GM21723 (cell line): Measurements from ENCODE around the gene PPFIA1.

Experiments
- ATAC-seq: cut with Tn5 transposase; IDR thresholded peaks from one replicate; pipeline ENCODE4 v1.9.1; 2021; ENCODE audit warnings: mild to moderate bottlenecking, moderate library complexity; ENCODE audit not compliant: unreplicated experiment

PPFIA1 gene

DNA sequence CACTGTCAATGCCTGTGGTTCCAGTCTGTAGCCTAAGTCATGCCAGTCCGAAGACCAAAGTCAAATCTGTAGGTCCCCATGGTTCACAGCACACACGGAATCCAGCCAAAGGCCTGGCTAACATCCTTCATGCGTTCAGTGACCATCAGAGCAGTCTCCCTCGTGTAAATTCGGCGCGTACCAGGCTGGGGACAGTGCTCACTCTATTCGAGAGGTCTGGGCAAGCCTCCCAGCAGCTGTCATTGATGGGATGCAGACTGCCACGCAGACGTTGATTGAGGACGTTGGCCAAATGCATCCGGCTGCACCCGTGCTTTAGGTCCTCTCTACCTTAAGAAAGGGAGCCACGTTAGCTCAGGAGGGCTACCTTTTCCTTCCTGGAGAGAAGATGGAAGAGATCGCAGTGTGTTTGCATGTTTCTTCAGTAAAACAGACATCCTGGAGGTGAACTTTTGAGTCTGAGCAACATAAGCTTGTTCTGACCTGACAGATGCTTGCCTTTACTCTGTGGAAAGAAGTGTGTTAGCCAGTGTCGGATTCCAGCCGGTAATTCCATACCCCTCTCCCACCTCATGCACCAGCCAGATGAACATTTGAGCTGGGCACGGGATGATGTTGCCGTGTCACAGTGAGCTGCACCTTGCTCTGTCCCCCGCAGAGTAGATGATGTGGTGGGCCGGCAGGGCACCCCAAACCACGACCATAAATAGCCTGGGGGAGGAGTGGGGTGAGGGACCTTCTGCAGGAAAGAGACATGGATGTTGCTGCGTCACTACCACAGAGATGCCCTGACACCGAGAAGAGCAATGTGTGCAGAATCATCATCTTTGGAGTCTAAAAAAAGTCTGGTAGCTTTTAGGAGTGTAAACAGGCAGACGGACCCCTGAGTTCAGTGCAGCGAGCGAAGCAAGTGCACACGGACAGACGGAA, 140.1 kb downstream of the PPFIA1 start:
- ATAC-seq, result no peak

DNA sequence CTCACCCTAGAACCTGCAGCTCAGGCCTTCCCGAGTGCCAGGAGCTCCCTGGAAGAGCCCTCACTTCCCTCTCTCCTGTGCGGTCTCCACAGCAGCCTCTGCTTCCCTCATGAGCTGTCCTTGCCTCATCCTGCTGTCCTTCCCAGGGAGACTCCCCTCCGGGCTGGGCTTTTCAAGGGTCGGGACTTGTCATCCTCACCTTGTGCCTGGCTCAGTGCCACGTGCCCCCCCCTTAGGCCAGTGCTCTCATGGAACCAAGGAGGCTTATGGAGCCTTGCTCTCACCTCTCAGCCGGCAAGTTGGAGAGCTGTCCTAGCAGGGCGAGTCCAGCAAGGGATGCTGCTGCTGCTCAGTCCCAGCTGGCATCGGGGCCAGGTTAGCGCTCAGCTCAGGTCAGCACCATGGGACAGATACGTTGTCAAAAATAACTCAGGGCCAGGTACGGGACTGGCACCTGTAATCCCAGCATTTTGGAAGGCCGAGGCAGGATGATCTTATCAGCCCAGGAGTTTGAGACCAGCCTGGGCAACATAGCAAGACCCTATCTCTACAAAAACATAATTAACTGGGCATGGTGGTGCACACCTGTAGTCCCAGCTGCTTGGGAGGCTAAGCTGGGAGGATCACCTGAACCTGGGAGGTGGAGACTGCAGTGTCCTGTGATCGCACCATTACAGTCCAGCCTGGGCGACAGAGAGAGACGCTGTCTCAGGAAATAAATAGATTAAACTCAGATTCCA, 141.4 kb downstream of the PPFIA1 start:
- no peak for ATAC-seq

DNA sequence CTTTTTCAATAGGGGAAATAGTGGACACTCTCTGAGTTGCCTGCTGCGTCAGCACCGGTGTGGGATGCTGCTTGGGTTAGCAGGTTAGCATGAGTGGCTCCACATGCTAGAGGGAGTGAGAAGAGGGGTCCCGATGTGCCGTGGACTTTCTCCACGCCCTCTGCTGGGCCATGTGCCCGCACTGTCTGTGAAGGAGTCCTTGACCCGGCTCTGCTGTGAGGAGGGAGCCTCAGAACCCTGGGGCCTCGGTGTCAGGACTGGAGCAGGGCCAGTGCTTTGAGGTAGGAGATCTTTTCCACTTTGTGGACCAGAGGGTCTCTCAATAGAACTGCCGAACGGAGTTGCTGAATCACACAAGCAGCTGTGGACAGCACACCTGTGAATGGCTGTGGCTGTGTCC, 142.7 kb downstream of the PPFIA1 start:
- no peak for ATAC-seq

DNA sequence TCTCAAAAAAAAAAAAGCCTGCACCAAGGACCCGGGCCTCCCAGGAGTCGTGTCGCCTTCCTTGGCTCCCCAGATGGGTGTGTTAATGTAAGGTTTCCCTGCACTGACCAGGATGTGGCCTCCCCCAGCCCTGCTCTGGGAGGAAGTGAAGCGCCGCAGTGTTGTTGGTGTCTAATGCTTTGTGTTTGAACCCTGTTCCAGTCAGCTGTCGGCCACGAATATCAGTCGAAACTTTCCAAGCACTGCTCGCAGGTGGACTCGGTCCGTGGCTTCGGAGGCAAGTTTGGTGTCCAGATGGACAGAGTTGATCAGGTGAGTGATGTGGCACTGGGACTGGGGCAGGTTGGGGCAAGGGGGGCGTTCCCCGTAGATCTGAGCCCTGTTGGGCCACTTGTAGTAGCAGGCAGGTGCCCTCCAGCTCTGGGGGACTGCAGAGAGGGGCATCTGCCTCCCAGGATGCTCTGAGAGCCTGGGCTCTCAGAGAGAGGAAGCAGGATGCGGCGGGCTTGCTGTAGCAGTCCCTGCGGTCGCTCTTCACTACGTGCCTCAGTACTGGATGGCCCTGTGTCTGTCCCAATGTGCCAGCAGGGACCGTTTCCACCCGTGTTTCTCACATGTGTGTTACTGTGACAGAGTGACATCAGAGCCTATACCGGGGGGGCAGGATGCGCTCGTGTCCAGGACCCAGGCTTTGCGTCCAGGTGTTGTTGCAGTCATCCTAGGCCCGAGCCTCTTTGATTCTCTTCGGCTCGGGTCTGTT, 144.0 kb downstream of the PPFIA1 start:
- no peak for ATAC-seq

DNA sequence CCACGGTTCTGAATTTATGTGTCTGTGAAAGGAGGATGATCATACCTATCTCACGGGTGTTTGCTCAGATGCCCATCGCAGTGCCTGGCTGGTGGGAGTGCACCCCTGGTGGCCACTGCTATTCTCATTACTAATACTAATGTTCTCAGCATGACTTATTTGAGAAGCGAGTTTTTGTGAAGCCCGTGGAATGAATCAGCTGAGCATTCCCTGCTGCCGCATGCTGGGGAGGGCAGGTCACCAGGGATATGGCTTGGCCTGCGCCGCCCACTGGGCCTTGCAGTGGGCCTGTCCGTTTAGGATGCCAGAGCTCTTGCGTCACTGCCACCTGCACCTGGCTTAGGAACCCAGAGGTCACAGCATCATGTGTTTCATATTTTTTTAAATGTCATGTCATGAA, 144.7 kb downstream of the PPFIA1 start:
- no peak for ATAC-seq

DNA sequence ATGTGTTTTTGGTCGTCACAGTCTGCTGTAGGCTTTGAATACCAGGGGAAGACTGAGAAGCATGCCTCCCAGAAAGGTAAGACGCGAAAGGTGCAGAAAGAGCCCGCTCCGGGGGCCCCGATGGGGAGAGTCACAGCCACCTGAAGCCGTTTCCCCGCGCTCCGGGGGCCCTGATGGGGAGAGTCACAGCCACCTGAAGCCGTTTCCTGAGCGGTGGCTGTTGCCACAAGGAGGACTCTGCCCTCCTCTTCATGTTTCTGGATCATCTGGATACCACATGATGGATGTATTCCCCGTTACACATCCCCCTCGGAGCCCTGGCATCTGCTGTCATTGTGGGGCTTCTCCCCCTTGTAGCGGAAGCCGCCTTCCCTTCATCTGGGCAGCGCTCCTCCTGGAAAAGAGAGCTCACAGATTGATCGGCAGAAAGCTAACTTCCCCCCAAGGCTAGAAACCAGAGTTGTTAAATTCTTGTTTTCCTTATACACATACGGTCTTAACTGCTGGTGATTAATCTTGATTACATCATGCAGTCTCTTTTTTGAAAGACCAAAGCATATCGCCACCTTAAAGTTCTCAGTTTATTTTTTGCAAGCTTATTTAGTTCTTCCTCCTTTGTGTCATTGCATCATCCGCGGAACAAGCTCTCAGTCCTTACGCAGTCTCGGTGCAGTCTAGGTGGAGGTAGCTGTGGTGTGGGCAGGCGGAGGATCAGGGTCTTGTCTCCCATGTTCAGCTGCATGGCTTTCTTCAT, 145.3 kb downstream of the PPFIA1 start:
- no peak for ATAC-seq

DNA sequence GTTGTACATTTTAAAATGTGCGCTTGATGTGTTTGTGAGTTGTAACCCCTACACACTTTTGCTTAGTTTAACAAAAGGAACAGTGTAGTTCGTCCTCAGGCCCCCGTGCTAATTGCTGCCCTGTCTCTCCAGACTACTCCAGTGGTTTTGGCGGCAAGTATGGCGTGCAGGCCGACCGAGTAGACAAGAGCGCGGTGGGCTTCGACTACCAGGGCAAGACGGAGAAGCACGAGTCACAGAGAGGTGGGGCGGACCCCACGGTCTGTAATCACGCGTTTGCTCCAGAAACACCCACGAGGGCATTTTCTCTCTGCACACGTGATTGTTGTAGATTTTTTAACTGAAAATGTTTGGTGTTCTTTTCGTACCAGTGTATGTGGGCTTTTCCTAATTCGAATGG, 146.4 kb downstream of the PPFIA1 start:
- ATAC-seq, result no peak

DNA sequence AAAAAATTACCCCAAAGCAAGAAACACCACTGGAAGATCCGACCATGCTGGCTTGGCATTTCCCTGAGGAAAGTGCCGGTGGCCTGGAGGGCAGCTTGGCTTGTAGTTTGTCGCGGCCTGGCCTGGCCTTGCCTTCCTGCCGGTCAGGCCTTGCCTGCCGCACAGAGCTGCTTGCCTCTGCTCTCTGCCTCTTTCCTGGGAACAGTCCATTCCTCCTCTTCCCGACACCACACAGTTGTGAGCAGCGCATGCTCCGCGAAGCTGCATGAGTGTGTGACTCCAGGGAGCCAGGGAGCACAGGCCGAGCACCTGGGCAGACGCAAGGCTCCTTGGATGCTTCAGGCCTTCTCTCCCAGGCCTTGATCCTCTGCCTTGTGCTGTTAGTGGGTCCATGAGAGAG, 147.6 kb downstream of the PPFIA1 start:
- no peak for ATAC-seq

DNA sequence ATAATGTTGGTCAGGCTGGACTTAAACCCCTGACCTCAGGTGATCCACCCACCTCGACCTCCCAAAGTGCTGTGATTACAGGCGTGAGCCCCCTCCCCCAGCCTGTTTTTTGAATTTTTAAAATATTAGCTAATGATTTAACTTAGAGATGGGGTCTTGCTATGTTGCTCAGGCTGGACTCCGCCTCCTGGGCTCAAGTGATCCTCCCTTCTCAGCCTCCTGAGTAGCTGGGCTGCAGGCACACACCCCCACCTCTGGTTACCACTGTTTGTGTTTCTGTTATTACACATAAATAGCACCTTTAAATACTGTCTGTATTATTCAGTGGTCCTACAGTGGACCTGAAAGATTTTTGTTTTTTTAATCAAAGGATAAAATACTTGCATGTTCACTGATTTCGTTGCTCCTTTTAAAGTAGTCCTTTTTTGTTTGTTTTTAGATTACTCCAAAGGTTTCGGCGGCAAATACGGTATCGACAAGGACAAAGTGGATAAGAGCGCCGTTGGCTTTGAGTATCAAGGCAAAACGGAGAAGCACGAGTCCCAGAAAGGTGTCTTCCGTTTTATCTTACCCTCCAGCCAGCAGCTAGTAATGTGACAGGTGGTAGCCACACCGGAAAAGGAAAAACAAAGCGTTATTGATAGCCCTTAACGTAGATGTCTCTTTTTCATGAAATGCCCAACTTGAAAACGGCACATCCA, 149.0 kb downstream of the PPFIA1 start:
- ATAC-seq, result no peak

DNA sequence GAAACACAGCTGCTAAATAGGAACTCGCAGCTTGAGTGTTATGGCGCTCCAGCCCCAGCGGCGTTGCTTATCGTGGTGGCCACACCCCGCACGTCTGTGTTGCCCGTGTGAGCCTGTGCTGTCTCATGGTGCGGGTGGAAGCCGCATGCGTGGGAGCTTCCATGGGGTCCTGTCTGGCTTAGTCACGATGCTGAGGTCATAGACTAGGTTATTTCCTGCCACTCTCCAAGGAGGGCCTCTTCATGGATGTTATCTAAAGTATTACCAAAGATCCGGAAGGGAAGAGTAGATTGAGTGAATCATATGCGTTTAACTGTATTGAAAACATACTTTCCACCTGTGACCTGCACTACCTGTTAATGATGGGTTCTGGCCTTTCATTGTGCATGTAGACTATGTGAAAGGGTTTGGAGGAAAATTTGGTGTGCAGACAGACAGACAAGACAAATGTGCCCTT, 149.5 kb downstream of the PPFIA1 start:
- ATAC-seq, result no peak

DNA sequence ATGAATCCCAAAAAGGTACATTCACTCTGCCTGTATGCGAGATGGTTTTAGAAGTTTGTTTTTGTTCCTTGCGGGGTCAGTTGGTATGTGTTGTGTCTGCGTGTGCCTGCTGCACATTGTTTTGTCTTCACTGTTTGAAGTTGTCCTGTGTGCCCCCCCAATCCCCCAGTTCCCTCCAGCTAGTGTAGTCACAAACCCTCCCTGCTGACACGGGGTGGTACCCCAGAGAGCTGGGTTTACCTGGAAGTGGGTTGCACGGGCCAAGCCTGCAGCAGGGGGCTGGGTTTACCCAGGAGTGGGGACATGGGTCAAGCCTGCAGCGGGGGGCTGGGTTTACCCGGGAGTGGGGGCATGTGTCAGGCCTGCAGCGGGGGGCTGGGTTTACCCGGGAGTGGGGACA, 150.0 kb downstream of the PPFIA1 start:
- ATAC-seq, result no peak

DNA sequence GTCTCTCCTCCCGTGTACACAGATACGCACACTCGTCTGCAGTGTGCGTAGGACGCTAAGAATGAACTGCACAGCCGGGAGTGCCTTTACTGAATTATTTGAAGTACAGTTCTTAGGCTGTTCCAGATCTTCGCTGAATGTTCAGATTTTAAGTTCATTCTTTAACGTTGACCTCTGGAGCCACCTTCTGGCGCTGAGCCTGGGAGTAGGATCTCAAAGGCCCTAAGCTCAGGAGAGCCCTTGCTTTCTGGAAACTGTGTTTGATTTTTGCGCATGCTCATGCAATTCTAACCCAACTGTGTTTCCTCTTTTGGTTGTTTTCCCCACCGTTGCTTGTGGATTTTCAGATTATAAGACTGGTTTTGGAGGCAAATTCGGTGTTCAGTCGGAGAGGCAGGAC, 150.6 kb downstream of the PPFIA1 start:
- ATAC-seq, result no peak

DNA sequence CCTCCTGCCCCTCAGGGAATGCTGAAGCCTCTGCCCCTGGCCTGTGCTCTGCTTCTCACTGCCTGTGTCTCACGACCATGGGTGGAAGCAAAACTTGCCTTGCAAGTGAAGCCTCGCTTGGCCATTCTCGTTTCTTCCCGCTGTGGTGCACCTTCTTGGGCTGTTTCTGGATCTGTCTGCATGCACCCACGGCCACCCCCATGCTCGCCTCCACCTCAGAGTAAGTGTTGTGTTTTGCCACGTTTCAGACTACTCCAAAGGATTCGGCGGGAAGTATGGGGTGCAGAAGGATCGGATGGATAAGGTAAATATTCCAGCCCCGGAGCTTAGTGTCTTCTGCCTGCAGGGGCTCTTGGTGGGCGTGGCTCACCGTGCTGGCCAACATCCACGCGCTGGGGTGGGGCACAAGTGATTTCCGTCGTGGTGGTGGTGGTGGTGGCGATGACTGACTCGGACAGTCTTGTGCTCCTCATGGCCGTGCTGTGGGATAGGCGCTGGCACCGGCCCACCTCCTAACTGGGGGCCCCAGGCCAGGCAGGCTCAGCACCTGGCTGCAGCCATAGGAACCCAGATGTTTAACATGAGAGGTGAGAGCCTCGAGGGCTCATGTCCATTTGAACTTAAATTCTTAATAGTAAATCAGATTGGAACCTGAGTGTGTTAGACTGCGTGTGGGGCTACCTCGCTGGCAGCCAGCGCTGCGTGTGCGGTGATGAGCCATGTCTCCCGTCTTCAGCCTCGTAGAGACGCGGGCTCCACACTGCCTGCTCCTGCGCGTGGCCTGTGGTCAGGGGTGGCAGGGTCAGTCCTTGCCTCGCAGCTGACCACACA, 152.4 kb downstream of the PPFIA1 start:
- no peak for ATAC-seq

DNA sequence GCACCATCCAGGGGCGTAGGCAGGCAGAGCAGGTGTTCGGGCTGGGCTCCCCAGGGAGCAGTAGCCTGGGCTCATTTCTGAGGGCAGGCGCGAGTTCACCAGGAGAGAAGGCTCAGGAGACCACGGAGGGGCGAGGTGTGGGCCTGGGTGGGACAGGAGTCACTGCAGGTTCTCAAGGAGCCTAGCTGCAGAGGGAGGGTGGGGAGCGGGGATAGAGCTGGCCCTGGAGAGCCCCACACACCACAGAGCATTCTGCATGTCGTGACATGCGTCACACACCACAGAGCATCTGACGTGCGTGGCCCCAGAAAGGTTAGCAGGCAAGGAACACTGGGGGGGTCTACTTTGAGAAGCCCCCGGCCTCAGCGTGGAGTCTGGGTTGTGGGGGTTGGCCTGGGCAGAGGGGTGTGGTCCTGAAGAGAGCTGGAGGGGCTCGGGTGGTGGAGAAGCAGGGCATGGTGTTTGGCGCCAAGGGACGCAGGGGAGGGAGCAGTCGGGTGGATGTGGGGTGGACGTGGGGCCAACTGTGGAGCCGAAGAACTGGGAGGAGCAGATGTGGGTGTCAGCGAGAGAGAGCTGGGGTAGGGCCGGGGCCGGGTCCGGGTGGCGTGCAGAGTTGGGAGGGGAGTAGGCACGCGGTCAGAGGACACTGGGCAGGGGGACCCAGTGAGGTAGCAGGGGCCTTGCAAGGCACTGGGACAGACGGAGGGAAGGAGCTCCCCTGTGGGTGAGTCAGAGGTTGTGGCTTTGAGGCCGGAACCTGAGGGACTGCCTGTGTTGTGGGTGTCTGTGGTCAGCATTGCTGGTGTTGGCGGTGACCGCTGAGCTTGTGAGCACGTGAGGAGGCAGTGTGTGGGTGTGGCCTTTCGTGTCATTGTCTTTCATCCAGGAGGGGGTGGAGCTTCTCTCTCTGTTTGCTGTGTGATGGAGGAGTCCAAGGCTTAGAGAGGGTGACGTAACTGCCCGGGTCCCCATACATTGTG, 153.3 kb downstream of the PPFIA1 start:
- ATAC-seq, result no peak

DNA sequence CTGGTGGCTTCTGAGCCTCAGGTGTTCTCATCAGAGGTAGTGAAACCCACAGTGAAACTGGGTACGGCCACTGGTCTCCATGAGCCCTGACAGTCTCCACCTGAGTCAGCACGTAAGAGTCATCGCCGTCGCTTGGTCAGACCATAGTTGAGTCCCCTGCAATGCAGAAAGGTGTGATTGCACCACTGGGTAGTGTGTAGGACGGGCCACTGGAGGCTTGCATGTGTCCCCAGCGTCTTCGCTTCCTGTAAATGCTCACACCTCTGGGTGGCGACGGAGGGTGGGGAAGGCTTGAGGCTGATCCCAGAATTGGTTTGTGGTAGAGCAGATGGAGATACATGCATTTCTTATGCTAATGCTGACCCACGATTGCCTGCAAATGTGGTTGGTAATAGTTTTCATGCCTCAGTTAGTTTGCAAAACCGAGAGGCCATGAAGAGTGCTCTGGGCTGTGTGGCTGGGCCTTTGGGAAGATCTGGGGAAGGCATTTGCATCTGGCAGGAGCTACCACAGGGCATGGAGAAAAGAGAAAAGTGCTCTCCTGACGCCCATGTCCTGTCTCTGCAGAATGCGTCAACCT, 154.4 kb downstream of the PPFIA1 start:
- no peak for ATAC-seq

DNA sequence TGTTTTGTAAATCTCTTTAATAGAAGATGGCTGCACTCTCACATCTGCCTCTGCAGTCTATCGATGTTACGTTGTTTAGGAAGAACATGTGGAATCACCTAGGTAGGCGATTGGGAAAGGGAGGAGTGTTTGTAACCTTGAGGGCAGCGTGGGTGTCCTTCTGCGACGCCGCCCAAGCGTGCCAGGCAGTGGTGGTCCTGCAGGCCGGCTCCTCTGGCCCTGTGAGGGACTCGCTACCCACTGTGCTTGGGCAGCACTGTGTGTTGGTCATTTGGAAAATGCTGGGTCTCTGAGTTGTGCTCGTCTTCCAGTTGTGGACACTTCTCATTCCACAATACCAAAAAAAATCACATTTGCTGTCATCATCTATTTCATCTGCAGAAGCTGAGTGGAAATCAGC, 156.9 kb downstream of the PPFIA1 start:
- ATAC-seq, result no peak

DNA sequence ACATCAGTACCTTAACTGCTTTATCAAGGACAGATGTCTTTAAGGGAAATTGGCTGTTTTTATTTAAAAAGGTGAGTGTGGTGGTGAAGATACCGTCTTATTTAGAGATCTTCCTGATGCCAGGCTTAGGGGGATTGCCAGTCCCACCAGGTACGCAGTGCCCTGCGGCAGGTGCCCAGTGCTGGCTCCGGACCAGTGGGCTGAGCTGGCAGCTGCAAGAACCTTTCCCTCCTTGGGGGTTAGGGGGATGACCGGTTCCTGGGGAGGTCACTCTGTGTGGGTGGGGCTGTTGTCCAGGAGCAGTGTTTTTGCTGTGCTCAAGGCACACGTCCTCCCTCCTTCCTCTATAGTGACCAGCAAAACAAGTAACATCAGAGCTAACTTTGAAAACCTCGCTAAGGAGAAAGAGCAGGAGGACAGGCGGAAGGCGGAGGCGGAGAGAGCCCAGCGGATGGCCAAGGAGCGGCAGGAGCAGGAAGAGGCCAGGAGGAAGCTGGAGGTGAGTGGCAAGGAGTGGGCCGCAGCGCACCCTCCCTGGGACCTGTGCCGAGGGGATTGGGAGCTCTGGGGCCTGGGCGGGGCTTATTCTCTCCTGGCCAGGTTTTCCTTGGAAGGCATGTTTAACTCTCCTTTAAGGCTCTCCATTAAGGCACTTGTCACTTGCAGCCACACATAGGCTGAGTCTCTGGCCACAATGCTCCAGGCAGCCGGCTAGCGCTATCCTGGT, 158.4 kb downstream of the PPFIA1 start:
- no peak for ATAC-seq
